ENCODE measurements around the gene AK9.

GRCh38 chr6:109513571-109514071, 177.4 kb downstream of the AK9 start:
- TF ChIP-seq POLR2AphosphoS5 (IDR thresholded peaks at IDR 0.05) (no peak), CTCF (IDR thresholded peaks at IDR 0.05; ENCODE audit: poor library complexity, severe bottlenecking) (no peak), EZH2 (IDR thresholded peaks at IDR 0.05; ENCODE audit: borderline replicate concordance, insufficient read depth, low read length, poor library complexity, severe bottlenecking) (no peak), SMC3 (conservative IDR thresholded peaks at IDR 0.05; ENCODE audit: poor library complexity) (no peak), MXI1 (conservative IDR thresholded peaks at IDR 0.05; ENCODE audit: poor library complexity, severe bottlenecking) (no peak), RAD21 (conservative IDR thresholded peaks at IDR 0.05) (no peak), EP300 (conservative IDR thresholded peaks at IDR 0.05; ENCODE audit: poor library complexity, severe bottlenecking) (no peak), TAF1 (IDR thresholded peaks at IDR 0.05; ENCODE audit: low read depth) (no peak)

All from neural cell (in vitro differentiated cells).